HepG2 (cell line): ENCODE results near the gene TTN. TPM values are rescaled to one million over a fixed set of nuclear protein-coding genes. Genes with fewer than 3 reads are reported as not detected.

Source experiments
- ATAC-seq: fragments of 200-7000 bp; cut with Tn5 transposase; 3 replicates; pipeline ENCODE4 v1.9.1; 2020; ENCODE audit warnings: mild to moderate bottlenecking, moderate library complexity
- BruUV-seq: library from RNA; stranded (reverse); fragments of 400-500 nt; replicated peaks from 2 replicates; lab custom pipeline; 2021; lab: Mats Ljungman, UMichigan
- CTCF ChIA-PET: fragments of 300-600 bp; formaldehyde crosslinking; extraction: SDS; loops from one replicate; lab custom pipeline; 2021; ENCODE audit warnings: low total read pairs, inconsistent platforms, low intra/inter-chr PET ratio; lab: Yijun Ruan, JAX
- POLR2A ChIA-PET: fragments of 350-600 bp; sonication (Branson Sonifier 250); formaldehyde crosslinking; loops from one replicate; lab custom pipeline; 2020; ENCODE audit warnings: antibody characterized with exemption, inconsistent platforms; lab: Yijun Ruan, JAX
- DNase-seq: peaks from one replicate; pipeline ENCODE4 v3.0.0-alpha.2; 2015; ENCODE audit warnings: low spot score
- FAIRE-seq: peaks from 3 replicates; lab custom pipeline; 2011; peaks lifted over from hg19 to GRCh38; lab: Jason Lieb, UNC
- H2AFZ ChIP-seq: one replicate; pipeline ENCODE4 v1.6.1; 2011; ENCODE audit warnings: low read length, inconsistent platforms
- H3K27ac ChIP-seq: fragments of 300-600 bp; 3 replicates; pipeline ENCODE4 v1.8.0; 2011; ENCODE audit warnings: mixed run types, mild to moderate bottlenecking, mixed read lengths, low read length, inconsistent platforms; ENCODE audit not compliant: insufficient read depth; ENCODE audit errors: extremely low read length
- H3K27me3 ChIP-seq, 2 experiments: fragments of 200-600 bp in 1 of 2; 2 replicates in 1 of 2; 3 replicates in 1 of 2; pipeline versions ENCODE4 v1.6.0 to v1.8.0; 2011; ENCODE audit warnings: low read length in 2 of 2, mild to moderate bottlenecking in 2 of 2, moderate library complexity in 2 of 2, inconsistent platforms in 1 of 2; ENCODE audit not compliant: insufficient read depth in 2 of 2, control insufficient read depth in 1 of 2
- H3K36me3 ChIP-seq, 2 experiments: fragments of 200-600 bp in 1 of 2; replicated peaks in 1 of 2; 2 replicates in 1 of 2; 3 replicates in 1 of 2; pipeline versions ENCODE4 v1.5.1 to v1.8.0; 2011; ENCODE audit warnings: low read length in 2 of 2, inconsistent platforms in 1 of 2; ENCODE audit not compliant: insufficient read depth in 2 of 2, control insufficient read depth in 1 of 2
- H3K4me1 ChIP-seq: 2 replicates; pipeline ENCODE4 v1.5.1; 2012; ENCODE audit warnings: low read length, inconsistent platforms; ENCODE audit not compliant: insufficient read depth
- H3K4me2 ChIP-seq: 2 replicates; pipeline ENCODE4 v1.6.0; 2011; ENCODE audit warnings: low read depth, low read length, inconsistent platforms
- H3K4me3 ChIP-seq, 3 experiments: fragments of 200-600 bp in 1 of 3; sonication (generic), shearing (Covaris generic) in 1 of 3; replicated peaks in 1 of 3; 2 replicates each; pipeline ENCODE4 v1.5.1; 2011 to 2016; ENCODE audit warnings: low read length in 3 of 3, inconsistent platforms in 2 of 3, low read depth in 2 of 3, mild to moderate bottlenecking in 2 of 3, control low read depth in 1 of 3, mixed read lengths in 1 of 3; ENCODE audit not compliant: insufficient read depth in 1 of 3
- H3K79me2 ChIP-seq: one replicate; pipeline ENCODE4 v1.6.1; 2011; ENCODE audit warnings: low read length, inconsistent platforms; ENCODE audit not compliant: insufficient read depth
- H3K9ac ChIP-seq: 2 replicates; pipeline ENCODE4 v1.6.0; 2011; ENCODE audit warnings: mild to moderate bottlenecking, low read depth, low read length, inconsistent platforms; ENCODE audit not compliant: insufficient read depth
- H3K9me3 ChIP-seq: 2 replicates; pipeline ENCODE4 v1.5.1; 2012; ENCODE audit warnings: mild to moderate bottlenecking, low read length
- H4K20me1 ChIP-seq: 2 replicates; pipeline ENCODE4 v1.6.0; 2011; ENCODE audit warnings: inconsistent platforms, mild to moderate bottlenecking, low read length, moderate library complexity; ENCODE audit not compliant: insufficient read depth
- GATAD2A ChIP-seq: IDR thresholded peaks from 2 replicates; pipeline ENCODE4 v1.6.1; 2016
- NFYC ChIP-seq: IDR thresholded peaks from 2 replicates; pipeline ENCODE4 v1.6.1; 2016; ENCODE audit warnings: missing genetic modification reagents, missing compliant biosample characterization
- THRA ChIP-seq: sonication (generic); formaldehyde crosslinking; IDR thresholded peaks from 2 replicates; pipeline ENCODE4 v1.4.0; 2020; ENCODE audit warnings: missing genetic modification reagents, borderline replicate concordance
- WGBS: methylation state at CpG from one replicate; pipeline ENCODE4 v1.1.6; 2017; ENCODE audit warnings: low lambda C conversion rate; 5-methylcytosine and 5-hydroxymethylcytosine counted together
- in situ Hi-C: cut with HindIII; loops from 2 replicates; pipeline ENCODE4 v1.10.0; 2017; ENCODE audit warnings: low pct_unique_long_range_greater_than_20kb; ENCODE audit not compliant: extremely low pct_ligation_motif_present
- intact Hi-C: fragments of 100-400 bp; cut with micrococcal nuclease; formaldehyde crosslinking; loops from one replicate; pipeline ENCODE4 v1.10.0; 2022; ENCODE audit not compliant: unreplicated experiment
- polyA plus RNA-seq, 8 experiments: library from polyadenylated mRNA; depleted of rRNA in 3 of 8; stranded (reverse) in 7 of 8; unstranded in 1 of 8; fragments of >200 nt; fragmentation: Illumina TruSeq in 4 of 8; extraction: Trizol in 4 of 8; gene quantifications; 2 replicates each; pipeline versions ENCODE4 v1.2.1 to v1.2.3, GENCODE V29; 2011 to 2016; ENCODE audit warnings: low read depth in 4 of 8, missing spikeins in 1 of 8, mixed read lengths in 1 of 8; ENCODE audit not compliant: insufficient read depth in 1 of 8
- total RNA-seq, 5 experiments: library from RNA; depleted of rRNA; stranded (reverse); fragments of >200 nt; fragmentation: Illumina TruSeq; extraction: Trizol; gene quantifications; 2 replicates each; pipeline ENCODE4 v1.2.3, GENCODE V29; 2016; ENCODE audit warnings: low read depth in 1 of 5
- TF ChIP-seq, protein P1 (sequence below): sonication (generic); formaldehyde crosslinking; IDR thresholded peaks from 2 replicates; pipeline ENCODE4 v1.5.0; 2020; ENCODE audit warnings: mild to moderate bottlenecking, missing genetic modification reagents
- TF ChIP-seq, protein P2 (sequence below): sonication (generic); formaldehyde crosslinking; IDR thresholded peaks from 2 replicates; pipeline ENCODE4 v1.4.0; 2020; ENCODE audit warnings: mild to moderate bottlenecking, missing genetic modification reagents, borderline replicate concordance

Gene TTN
- total and polyA plus RNA-seq, 2 of the 13 experiments (the other 11 are each of a cell fraction or from before 2014, with no cell fraction given): under 0.01 TPM

DNA sequence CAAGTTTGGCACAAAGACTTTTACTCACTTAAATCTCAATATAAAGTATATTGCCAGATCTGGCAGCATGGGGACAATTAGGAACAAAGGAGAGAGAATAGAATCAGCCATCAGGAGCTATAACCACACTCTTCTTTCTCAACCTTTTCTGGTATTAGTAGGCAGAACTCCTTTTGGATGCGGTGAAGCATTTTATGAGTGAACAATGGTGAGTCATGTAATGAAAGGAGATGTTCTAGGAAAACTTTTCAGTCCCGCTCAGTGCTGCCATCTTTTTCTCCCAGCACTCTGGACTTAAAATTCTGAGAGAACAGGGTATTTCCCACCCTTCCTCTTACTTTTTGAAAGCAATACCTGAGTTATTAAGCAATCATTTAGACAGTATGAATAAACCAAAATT is 294.7 kb downstream of the TTN start:
- in situ Hi-C loops: no loop called here
- POLR2A ChIA-PET: no interaction called here
- BruUV-seq: no TSS peak

More for the DNA sequence above, 294.7 kb downstream of the TTN start:
- no peak overlapping the region for H2AFZ ChIP-seq
- CTCF ChIA-PET: no interaction called here
- H3K79me2 ChIP-seq: no peaks in the 10 kb centered on the region
- intact Hi-C loops: no loop called here
- H3K27me3 ChIP-seq: no peaks in the 10 kb centered on the region
- no peak overlapping the region for H3K27ac ChIP-seq
- H3K4me1 ChIP-seq: no peaks in the 10 kb centered on the region
- no peaks in the 10 kb centered on the region for H3K9me3 ChIP-seq
- H3K4me3 ChIP-seq: no peak overlapping the region
- no peak for ATAC-seq
- no peak overlapping the region for H3K9ac ChIP-seq
- TF ChIP-seq THRA (CRISPR knock-in tag) (no peak), NFYC (CRISPR knock-in tag) (no peak), GATAD2A (no peak)
- TF ChIP-seq, protein P1, sequence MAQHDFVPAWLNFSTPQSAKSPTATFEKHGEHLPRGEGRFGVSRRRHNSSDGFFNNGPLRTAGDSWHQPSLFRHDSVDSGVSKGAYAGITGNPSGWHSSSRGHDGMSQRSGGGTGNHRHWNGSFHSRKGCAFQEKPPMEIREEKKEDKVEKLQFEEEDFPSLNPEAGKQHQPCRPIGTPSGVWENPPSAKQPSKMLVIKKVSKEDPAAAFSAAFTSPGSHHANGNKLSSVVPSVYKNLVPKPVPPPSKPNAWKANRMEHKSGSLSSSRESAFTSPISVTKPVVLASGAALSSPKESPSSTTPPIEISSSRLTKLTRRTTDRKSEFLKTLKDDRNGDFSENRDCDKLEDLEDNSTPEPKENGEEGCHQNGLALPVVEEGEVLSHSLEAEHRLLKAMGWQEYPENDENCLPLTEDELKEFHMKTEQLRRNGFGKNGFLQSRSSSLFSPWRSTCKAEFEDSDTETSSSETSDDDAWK: no peak
- TF ChIP-seq, protein P2, sequence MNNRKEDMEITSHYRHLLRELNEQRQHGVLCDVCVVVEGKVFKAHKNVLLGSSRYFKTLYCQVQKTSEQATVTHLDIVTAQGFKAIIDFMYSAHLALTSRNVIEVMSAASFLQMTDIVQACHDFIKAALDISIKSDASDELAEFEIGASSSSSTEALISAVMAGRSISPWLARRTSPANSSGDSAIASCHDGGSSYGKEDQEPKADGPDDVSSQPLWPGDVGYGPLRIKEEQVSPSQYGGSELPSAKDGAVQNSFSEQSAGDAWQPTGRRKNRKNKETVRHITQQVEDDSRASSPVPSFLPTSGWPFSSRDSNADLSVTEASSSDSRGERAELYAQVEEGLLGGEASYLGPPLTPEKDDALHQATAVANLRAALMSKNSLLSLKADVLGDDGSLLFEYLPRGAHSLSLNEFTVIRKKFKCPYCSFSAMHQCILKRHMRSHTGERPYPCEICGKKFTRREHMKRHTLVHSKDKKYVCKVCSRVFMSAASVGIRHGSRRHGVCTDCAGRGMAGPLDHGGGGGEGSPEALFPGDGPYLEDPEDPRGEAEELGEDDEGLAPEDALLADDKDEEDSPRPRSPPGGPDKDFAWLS (CRISPR knock-in tag): no peak
- no peak for DNase-seq
- no peak overlapping the region for H3K4me2 ChIP-seq
- H3K36me3 ChIP-seq: peaks cover 4 to 9% of the 10 kb centered on the region in 2 experiments; a peak in 4 of 5 replicates
- no peaks in the 10 kb centered on the region for H4K20me1 ChIP-seq
- FAIRE-seq: no peak
- 98% methylated on average over 2 of the region's 2 CpGs for WGBS
